ENCODE measurements around the gene SPATA24.

DNA sequence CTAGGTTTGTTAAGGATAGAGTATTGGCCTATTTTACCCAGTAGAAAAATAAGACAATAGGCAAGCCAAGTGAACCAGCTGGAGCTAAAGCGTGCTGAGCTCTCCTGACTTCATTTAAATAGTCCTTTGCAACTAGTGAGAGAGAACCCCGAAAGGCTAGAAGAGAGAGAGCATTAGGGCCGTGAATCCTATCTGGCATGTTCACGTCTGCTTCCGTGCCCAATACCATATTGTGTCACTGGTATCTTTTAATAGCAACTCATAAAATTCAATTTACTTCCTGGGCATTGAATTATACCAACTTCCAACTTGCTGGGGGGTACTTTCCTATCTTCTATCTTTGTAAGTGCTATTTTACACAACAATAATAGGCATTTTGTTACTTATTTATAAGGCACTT is 21.6 kb upstream of the SPATA24 start:
- TF ChIP-seq POLR2A (IDR thresholded peaks at IDR 0.05), result no peak
- TF ChIP-seq, protein P1, sequence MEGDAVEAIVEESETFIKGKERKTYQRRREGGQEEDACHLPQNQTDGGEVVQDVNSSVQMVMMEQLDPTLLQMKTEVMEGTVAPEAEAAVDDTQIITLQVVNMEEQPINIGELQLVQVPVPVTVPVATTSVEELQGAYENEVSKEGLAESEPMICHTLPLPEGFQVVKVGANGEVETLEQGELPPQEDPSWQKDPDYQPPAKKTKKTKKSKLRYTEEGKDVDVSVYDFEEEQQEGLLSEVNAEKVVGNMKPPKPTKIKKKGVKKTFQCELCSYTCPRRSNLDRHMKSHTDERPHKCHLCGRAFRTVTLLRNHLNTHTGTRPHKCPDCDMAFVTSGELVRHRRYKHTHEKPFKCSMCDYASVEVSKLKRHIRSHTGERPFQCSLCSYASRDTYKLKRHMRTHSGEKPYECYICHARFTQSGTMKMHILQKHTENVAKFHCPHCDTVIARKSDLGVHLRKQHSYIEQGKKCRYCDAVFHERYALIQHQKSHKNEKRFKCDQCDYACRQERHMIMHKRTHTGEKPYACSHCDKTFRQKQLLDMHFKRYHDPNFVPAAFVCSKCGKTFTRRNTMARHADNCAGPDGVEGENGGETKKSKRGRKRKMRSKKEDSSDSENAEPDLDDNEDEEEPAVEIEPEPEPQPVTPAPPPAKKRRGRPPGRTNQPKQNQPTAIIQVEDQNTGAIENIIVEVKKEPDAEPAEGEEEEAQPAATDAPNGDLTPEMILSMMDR (IDR thresholded peaks at IDR 0.05), result no peak
